HG03066 (cell line): Measurements from ENCODE around the gene SIM1.

ENCODE experiments used
- ATAC-seq: cut with Tn5 transposase; IDR thresholded peaks from one replicate; pipeline ENCODE4 v1.9.1; 2021; ENCODE audit warnings: low read depth; ENCODE audit not compliant: unreplicated experiment

The SIM1 gene

GRCh38 chr6:100432136-100432535, 32.6 kb downstream of the SIM1 start:
- no peak for ATAC-seq

- no peak for ATAC-seq
Observed at GRCh38 chr6:100430962-100431361, 33.8 kb downstream of the SIM1 start.

DNA sequence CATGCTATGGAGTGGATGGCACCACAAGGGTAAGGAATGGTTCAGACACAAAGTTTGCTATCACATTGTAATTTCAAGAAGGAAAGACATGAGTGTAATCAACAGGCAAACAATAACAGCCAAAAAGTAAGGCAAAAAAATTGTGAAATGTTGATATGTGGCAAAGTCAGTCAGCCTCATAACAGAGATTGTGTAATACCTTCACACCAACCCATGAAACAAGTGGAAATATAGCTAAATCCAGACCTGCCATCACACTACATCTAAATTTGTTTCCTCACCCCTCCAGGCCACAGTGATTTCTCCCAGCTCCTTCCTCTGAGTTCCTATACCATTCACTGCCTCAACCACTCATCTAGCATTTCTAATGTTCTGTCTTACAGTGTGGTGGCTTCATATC, 37.3 kb downstream of the SIM1 start:
- no peak for ATAC-seq

DNA sequence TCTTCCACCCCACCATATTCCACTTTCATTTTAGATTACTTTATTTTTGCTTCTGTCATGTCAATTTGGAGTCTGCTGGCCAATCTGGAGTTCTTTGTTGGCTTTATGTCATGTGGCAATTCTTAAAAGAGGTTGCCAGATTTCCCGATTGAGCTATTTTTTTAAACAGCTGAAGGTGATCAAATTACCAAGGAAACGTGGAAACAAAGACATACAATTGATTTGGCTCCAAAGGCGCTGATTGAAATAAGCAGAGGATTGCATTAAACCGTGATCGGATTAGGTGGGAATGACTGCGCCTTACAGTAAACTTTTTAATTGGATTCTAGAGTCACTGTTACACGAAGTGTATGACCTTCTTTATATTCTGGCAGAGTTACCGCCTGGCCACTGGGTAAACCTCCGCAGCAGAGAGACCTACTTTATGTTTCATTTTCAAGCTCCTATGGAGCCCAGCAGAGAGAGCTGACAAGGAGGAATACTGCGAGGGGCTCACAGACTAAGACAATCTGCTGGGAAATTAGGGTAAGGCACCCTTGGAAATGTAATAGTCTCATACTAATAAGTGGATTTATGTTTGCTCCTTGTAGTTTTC, 37.9 kb downstream of the SIM1 start:
- no peak for ATAC-seq

GRCh38 chr6:100426241-100426640, 38.5 kb downstream of the SIM1 start:
- no peak for ATAC-seq

DNA sequence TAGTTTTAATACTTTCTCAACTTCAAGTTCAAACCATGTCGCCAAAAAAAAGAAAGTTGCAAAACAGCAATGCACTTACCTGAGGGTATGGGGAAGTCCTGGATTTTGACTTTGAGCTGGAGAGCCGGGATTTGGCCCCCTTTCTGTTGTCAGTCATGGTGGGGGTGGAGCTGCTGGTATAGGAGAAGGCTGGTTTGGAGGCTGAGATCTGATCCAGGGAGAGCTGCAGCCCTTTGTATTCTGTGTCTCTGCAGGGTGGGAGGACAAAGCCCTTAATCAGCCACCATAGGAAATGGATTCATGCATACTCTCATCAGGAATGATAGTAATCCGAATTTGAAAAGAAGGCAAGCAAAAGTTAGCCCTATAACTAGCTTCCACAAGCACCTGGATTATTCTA, 44.0 kb downstream of the SIM1 start:
- no peak for ATAC-seq

- no peak for ATAC-seq
Observed at GRCh38 chr6:100417036-100417435, 47.7 kb downstream of the SIM1 start.

GRCh38 chr6:100415768-100416167, 49.0 kb downstream of the SIM1 start:
- no peak for ATAC-seq

DNA sequence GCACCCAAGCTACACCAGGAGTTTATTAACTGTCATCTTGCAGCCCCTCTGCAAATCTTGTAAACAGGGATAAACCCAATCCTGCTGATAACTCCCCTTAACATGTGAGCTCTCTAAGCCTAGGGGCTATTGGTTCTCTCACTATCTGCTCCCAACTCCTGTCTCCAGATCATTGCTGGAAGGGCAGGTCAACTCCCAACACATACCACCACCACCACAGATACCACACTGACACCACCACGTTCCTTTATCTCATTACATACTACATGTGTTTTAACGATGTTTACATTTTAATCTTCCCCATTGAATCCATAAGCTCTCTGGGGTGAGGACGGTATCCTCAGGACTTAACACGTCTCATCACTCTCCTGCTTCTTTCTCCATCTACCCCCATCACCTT, 51.8 kb downstream of the SIM1 start:
- ATAC-seq: no peak

DNA sequence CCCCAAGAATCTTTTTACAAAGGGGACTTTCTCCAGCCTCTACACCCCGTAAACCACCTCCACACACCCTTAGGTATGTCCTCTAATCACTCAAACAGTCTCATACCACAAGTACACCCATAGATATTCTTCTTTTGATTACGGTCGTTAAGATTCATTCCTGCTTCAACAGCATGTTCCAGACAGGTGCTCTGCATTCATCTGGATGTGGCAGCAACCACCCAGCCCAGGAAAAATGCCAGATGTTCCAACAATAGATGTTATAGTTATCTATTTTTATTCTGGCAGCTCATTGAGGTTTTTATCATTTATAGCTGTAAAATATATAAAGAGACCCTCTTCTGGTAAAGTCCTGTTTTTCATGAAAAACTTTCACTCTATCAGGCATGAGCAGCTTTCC, 60.7 kb downstream of the SIM1 start:
- ATAC-seq: no peak

GRCh38 chr6:100393493-100393892, 71.2 kb downstream of the SIM1 start:
- no peak for ATAC-seq

DNA sequence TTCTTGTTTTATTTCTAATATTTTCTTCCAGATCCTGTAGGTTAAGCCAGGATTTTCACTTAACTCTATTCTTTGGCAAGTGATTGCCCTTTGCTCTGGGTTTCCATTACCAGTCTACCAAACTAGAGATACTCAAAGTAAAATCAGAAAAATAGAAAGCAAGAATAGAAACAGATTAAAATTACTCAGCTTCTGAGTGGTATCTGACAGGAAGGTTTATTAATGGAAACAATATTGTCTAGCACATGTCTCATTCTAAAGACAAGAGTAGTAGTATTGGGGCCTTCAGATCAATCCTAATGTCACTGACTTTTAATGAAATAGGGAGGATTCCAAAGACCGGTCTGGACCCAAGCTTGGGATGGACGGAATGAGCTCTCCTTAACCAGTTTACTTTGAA, 72.3 kb downstream of the SIM1 start:
- ATAC-seq: no peak

DNA sequence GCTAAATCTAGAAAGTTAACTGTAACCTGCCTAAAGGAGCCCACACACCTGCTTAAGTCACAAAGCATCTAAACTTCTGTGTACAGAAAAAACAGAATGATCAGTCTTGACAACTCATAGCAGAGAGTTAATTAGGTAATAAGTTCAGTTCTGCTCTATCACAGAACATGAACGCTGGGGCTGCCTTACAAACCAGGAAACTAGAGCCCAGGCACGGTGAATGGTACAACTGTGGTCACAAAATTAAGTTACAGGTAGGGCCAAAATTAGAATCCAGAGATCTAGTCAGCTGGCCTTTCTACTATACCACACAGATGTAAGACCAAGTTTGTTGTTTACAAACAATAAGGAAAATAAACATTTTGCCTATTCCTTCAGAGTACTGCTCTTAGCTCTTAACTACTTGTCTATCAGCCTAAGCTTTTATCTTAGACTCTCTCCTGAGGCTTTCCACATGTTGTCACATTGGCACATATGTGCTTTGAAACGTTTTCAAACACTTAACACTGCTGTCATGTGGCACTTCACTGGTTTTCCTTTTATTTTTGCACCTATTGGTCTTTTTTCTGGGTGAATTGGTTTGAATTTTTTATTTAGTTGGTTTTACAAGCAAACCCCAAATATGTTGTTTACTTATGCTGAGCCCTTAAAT, 75.7 kb downstream of the SIM1 start:
- ATAC-seq: no peak

GRCh38 chr6:100382767-100383195, 81.9 kb downstream of the SIM1 start:
- ATAC-seq: no peak

GRCh38 chr6:100382031-100382430, 82.7 kb downstream of the SIM1 start:
- no peak for ATAC-seq

DNA sequence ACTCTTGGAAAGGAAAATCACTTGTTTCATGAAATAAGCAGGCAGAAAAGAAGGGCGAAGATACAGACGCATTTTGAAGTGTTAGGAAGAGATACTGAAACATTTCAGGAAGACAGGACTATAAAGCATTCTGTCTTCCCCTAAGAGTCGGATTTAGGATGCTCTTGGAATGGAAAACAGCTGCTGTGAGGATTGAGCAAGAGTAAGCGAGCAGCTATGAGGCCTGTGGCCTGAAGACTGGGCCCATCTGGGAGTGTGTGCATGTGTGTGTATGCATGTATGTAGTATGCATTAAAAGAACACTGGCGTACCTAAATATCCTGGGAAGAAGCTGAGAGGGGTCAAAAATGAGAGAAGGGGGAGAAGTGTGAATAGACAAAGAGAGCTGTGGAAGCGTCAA, 83.6 kb downstream of the SIM1 start:
- ATAC-seq: no peak

- no peak for ATAC-seq
Observed at GRCh38 chr6:100379386-100379785, 85.3 kb downstream of the SIM1 start.

DNA sequence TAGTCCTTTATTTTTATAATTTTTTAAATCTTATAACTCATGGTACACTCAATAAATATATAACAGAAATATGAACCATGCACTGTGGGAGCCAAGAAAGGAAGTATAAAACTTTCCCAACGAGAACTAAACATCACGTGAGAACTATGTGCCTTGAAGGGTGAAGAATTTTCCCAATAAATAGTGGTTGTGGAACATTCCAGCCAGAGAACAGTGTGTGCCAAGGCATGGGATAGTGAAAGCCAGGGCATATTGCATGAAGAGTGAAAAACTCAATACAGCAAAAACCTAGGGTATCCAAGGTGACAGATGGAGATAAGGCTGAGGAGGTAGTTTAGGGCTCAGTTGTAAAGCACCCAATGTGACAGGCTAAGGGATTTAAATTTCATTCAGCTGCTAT, 86.1 kb downstream of the SIM1 start:
- no peak for ATAC-seq

DNA sequence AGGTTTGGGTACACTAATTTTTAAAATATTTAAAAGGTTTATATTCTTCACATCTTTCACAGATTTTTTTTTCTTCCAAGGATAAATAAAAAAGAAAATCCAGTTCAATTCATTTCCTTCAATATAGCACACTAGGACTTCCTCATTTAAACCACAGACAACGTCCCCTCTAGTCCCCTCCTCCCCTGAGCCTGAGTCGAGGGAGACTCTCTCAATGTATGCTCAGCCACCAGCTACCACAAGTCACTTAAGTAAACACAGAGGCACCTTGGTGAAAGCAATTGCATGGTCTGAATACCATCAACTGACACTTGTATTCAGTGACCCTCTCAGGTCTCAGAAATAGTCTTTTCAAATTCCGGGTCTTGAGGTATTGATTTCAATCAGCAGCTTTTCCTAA, 88.6 kb downstream of the SIM1 start:
- no peak for ATAC-seq

DNA sequence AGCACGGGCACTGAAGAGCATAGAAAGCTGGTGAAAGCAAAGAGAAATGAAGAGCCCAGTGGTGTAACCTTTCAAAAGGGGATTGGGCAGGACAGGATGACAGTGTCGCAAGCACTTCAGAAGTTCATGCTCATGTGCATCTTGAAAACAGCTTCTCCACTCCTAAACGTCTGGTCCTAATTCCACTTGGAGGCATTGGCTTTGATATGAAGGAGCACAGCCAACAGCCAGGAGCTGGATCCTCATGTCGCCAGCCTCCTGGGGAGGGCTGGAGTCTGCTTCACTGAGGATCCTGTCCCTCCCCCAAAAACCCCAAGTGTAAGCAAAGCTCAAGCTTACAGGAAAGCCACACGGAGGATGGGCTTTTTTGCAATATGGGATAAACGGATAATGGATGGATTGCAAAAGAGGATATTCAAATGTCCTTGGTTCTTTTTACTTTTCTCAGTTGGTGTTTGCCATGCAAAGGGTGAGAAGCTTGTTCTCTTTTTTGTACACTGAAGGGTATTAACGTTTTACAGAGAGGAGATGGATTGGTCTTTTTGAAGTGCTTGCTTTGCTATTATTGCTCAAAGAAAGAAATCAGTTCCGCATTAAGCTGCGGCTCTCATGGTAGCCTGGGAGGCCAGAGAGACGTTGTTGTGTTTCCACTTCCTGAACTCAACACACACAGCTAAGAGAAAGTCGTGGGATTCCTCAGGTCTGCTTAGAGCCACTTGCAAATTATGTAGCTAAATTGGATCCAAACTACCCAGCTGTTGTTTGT, 92.2 kb downstream of the SIM1 start:
- no peak for ATAC-seq

DNA sequence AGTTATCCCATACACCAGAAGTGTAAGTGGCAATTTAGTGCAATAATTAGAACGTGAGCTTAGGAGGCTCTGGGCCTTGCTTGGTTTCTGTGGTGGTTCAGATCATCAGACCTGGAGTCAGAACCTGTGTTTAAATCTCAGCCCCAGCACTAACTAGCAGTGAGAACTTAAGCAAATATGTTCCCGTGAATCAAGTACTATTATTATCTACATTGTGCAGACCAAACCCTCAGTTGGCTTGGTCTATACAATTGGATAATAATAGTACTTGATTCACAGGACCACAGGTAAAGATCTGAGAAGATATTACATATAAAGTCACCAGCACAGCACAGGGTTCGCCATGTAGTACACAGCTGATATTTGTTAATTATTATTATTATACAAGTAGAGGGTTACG, 93.1 kb downstream of the SIM1 start:
- no peak for ATAC-seq

GRCh38 chr6:100370265-100370664, 94.5 kb downstream of the SIM1 start:
- no peak for ATAC-seq
